ENCODE measurements around the gene VPS39.

VPS39 gene

GRCh38 chr15:42166225-42166940 is 41.7 kb downstream of the VPS39 start:
- peaks cover 8% of the 10 kb centered on the region for H3K4me1 ChIP-seq (ENCODE audit: low read length)
- H3K27ac ChIP-seq (ENCODE audit: low read length): no peak overlapping the region
- no peaks in the 10 kb centered on the region for H3K79me2 ChIP-seq (ENCODE audit: low read length)
- TF ChIP-seq CTCF (IDR thresholded peaks at IDR 0.05; ENCODE audit: low read length) (no peak), EZH2phosphoT487 (IDR thresholded peaks at IDR 0.05; ENCODE audit: low read length) (no peak), EZH2 (optimal IDR thresholded peaks at IDR 0.05; ENCODE audit: low read depth, low read length) (no peak)
- H3F3A ChIP-seq (ENCODE audit: insufficient read depth, low read length): no peaks in the 10 kb centered on the region
- no peak overlapping the region for H3K4me3 ChIP-seq (ENCODE audit: low read length)
- H3K36me3 ChIP-seq (replicated peaks; ENCODE audit: insufficient read depth, low read length): peaks cover 6% of the 10 kb centered on the region; the same call in 1 of the 2 replicates
- no peaks in the 10 kb centered on the region for H3K27me3 ChIP-seq (replicated peaks; ENCODE audit: insufficient read depth, low read length)
- H3K9ac ChIP-seq (ENCODE audit: low read length): no peak overlapping the region
- no peaks in the 10 kb centered on the region for H4K20me1 ChIP-seq (ENCODE audit: insufficient read depth, low read length)
- H2AFZ ChIP-seq (ENCODE audit: low read length): no peak overlapping the region
- no peaks in the 10 kb centered on the region for H3K9me3 ChIP-seq (replicated peaks; ENCODE audit: insufficient read depth, low read length)
- H3K9me2 ChIP-seq (replicated peaks; ENCODE audit: insufficient read depth, low read length): no peaks in the 10 kb centered on the region
- no peak for DNase-seq
- H3K4me2 ChIP-seq (ENCODE audit: low read depth, low read length): no peak overlapping the region

- no peak overlapping the region for H3K4me3 ChIP-seq (ENCODE audit: low read length)
- no peaks in the 10 kb centered on the region for H3K27me3 ChIP-seq (replicated peaks; ENCODE audit: insufficient read depth, low read length)
- H3K4me1 ChIP-seq (ENCODE audit: low read length): no peaks in the 10 kb centered on the region
- no peak overlapping the region for H2AFZ ChIP-seq (ENCODE audit: low read length)
- TF ChIP-seq EZH2phosphoT487 (IDR thresholded peaks at IDR 0.05; ENCODE audit: low read length) (no peak), CTCF (IDR thresholded peaks at IDR 0.05; ENCODE audit: low read length) (no peak), EZH2 (optimal IDR thresholded peaks at IDR 0.05; ENCODE audit: low read depth, low read length) (no peak)
- H3K9ac ChIP-seq (ENCODE audit: low read length): no peak overlapping the region
- no peak overlapping the region for H3K27ac ChIP-seq (ENCODE audit: low read length)
- no peak overlapping the region for H3K4me2 ChIP-seq (ENCODE audit: low read depth, low read length)
- no peaks in the 10 kb centered on the region for H4K20me1 ChIP-seq (ENCODE audit: insufficient read depth, low read length)
- no peaks in the 10 kb centered on the region for H3F3A ChIP-seq (ENCODE audit: insufficient read depth, low read length)
- H3K9me3 ChIP-seq (replicated peaks; ENCODE audit: insufficient read depth, low read length): no peaks in the 10 kb centered on the region
- no peaks in the 10 kb centered on the region for H3K9me2 ChIP-seq (replicated peaks; ENCODE audit: insufficient read depth, low read length)
- H3K79me2 ChIP-seq (ENCODE audit: low read length): no peaks in the 10 kb centered on the region
- DNase-seq: no peak
- H3K36me3 ChIP-seq (replicated peaks; ENCODE audit: insufficient read depth, low read length): peaks cover 6% of the 10 kb centered on the region; the same call in 1 of the 2 replicates
Observed at GRCh38 chr15:42165106-42165505, 43.0 kb downstream of the VPS39 start.

- H3K27me3 ChIP-seq (replicated peaks; ENCODE audit: insufficient read depth, low read length): no peaks in the 10 kb centered on the region
- no peaks in the 10 kb centered on the region for H3F3A ChIP-seq (ENCODE audit: insufficient read depth, low read length)
- TF ChIP-seq EZH2 (optimal IDR thresholded peaks at IDR 0.05; ENCODE audit: low read depth, low read length) (no peak), EZH2phosphoT487 (IDR thresholded peaks at IDR 0.05; ENCODE audit: low read length) (no peak), CTCF (IDR thresholded peaks at IDR 0.05; ENCODE audit: low read length) (no peak)
- no peak for DNase-seq
- H2AFZ ChIP-seq (ENCODE audit: low read length): no peak overlapping the region
- H3K9me3 ChIP-seq (replicated peaks; ENCODE audit: insufficient read depth, low read length): no peaks in the 10 kb centered on the region
- no peak overlapping the region for H3K27ac ChIP-seq (ENCODE audit: low read length)
- H3K4me1 ChIP-seq (ENCODE audit: low read length): no peaks in the 10 kb centered on the region
- H3K9ac ChIP-seq (ENCODE audit: low read length): no peak overlapping the region
- H3K79me2 ChIP-seq (ENCODE audit: low read length): no peaks in the 10 kb centered on the region
- H3K4me3 ChIP-seq (ENCODE audit: low read length): no peak overlapping the region
- H3K4me2 ChIP-seq (ENCODE audit: low read depth, low read length): no peak overlapping the region
- peaks cover 3% of the 10 kb centered on the region; the same call in 1 of the 2 replicates for H3K36me3 ChIP-seq (replicated peaks; ENCODE audit: insufficient read depth, low read length)
- H4K20me1 ChIP-seq (ENCODE audit: insufficient read depth, low read length): no peaks in the 10 kb centered on the region
- no peaks in the 10 kb centered on the region for H3K9me2 ChIP-seq (replicated peaks; ENCODE audit: insufficient read depth, low read length)
Observed at GRCh38 chr15:42163947-42164550, 44.1 kb downstream of the VPS39 start.

Data from MM.1S (cell line).